Measurements from ENCODE around the gene TLL2.

DNA sequence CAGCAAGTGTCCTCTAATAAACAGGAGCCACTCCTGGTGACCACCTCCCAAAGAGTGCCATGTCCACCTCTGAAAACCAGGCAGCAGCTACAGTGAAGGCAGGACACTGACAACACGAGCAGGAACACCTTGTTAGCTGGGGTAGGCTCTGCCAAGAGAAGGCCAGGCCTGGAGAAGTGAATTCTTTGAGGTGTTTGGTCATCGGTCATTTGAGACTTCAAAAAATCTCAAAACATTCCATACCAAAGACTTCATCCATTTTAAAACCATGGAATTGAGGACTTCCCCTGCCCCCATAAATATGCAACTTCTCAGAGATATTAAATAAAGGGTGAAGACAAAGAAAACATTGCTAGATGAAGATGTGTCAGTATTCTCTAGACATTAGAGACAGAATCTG is 126.6 kb downstream of the TLL2 start:
- TF ChIP-seq, protein P1, sequence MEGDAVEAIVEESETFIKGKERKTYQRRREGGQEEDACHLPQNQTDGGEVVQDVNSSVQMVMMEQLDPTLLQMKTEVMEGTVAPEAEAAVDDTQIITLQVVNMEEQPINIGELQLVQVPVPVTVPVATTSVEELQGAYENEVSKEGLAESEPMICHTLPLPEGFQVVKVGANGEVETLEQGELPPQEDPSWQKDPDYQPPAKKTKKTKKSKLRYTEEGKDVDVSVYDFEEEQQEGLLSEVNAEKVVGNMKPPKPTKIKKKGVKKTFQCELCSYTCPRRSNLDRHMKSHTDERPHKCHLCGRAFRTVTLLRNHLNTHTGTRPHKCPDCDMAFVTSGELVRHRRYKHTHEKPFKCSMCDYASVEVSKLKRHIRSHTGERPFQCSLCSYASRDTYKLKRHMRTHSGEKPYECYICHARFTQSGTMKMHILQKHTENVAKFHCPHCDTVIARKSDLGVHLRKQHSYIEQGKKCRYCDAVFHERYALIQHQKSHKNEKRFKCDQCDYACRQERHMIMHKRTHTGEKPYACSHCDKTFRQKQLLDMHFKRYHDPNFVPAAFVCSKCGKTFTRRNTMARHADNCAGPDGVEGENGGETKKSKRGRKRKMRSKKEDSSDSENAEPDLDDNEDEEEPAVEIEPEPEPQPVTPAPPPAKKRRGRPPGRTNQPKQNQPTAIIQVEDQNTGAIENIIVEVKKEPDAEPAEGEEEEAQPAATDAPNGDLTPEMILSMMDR (IDR thresholded peaks at IDR 0.05), result no peak
- TF ChIP-seq POLR2A (IDR thresholded peaks at IDR 0.05), result no peak
